T-helper 2 cell treated with Interferon-gamma antibody and Interleukin-4, amounts not matched to agents 100 ng/mL and 5 ng/mL, for 36 hours (primary cell): ENCODE results near the gene EDARADD. TPM values are rescaled to one million over a fixed set of nuclear protein-coding genes. Genes with fewer than 3 reads are reported as not detected.
"Not testable (repeated sequence)": the region's sequence is repeated elsewhere in the genome, so short reads cannot be mapped to it uniquely, and the experiment has no call there.

Source experiments
- intact Hi-C: fragments of 100-400 bp; cut with micrococcal nuclease; formaldehyde crosslinking; loops from one replicate; pipeline ENCODE4 v1.15.1; 2023
- total RNA-seq: library from RNA; stranded (reverse); gene quantifications from 2 replicates; pipeline ENCODE4 v1.2.3, GENCODE V29; 2022

Gene EDARADD
- total RNA-seq, 1 donor from 2014 or later: 9.7 TPM

DNA sequence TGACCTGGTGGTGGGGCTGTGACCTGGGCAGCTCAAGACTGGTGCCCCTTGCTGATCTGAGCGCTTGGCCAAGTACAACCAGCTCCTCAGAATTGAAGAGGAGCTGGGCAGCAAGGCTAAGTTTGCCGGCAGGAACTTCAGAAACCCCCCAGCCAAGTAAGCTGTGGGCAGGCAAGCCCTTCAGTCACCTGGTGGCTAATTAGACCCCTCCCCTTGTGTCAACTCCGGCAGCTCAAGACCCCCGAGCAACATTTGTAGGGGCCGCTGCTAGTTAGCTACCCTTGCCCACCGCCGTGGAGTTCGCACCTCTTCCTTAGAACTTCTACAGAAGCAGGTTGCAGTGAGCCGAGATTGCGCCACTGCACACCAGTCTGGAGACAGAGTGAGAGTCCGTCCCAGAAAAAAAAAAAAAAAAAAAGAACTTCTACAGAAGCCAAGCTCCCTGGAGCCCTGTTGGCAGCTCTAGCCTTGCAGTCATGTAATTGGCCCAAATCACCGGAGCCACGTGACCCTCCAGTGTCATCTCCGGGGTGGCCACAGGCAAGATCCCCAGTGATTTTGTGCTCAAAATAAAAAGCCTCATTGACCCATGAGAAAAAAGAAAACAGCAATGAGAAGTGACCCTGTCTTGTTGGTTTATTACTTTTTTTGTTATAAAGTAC is 90.4 kb downstream of the EDARADD start:
- intact Hi-C loops: no loop called here

GRCh38 chr1:236486356-236487002 is 92.4 kb downstream of the EDARADD start:
- intact Hi-C loops: no loop called here

- intact Hi-C loops: not testable (repeated sequence)
Observed at GRCh38 chr1:236489161-236489560, 95.1 kb downstream of the EDARADD start.

GRCh38 chr1:236489710-236490377 is 95.8 kb downstream of the EDARADD start:
- intact Hi-C loops: loop anchor here (1.0 kb wide), 2 partner anchors 381 to 387 kb away; no protein-coding TSS in a partner anchor

DNA sequence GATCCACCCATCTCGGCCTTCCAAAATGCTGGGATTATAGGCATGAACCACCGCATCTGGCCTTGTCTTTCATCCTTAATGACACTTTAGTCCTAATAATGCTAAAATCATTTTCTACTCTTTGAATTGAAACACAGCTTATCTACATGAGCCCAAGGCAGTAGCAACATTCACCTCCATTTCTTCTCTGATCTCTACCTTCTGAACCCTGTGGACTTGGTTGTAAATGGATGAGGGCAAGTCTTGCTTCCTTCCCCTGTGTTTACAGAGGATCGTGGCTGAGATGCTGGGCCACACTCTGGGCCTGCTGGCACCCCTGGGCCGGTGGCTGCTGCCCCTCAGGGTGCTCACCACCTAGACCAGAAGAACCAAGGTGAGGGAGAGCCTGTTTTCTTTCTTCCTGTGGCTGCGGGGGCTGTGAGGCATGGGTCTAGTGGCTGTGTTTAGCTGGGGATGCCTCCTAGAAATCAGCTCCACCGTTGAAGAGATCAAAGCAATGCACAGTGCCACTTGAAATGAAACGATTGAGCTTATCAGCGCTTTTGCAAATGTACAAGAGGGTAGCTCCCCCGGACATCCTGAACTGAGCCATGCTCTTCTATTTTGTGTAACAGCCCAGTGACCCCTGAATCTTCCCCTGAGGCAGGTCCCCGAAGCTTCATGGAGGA is 97.5 kb downstream of the EDARADD start:
- intact Hi-C loops: no loop called here

- intact Hi-C loops: no loop called here
Observed at GRCh38 chr1:236492378-236492777, 98.3 kb downstream of the EDARADD start.

DNA sequence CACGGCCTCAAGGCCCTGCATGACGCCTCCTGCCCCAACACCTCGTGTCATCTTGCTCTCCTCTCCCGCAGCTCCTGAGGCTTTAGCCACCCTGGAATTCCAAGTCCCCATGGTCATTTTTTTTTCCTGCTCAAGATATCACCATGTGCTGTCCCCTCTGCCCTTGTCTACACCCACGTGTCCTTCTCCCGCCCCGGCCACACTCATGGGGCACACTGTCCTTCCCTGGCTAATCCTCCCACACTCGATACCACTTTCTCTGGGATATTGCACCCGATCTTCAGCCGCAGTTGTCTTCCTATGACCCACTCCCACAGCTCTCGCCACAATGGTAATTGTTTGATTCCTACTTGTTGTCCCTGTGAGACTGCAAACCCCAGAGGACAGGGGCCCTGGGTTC is 100.0 kb downstream of the EDARADD start:
- intact Hi-C loops: no loop called here

GRCh38 chr1:236494586-236495466 is 100.7 kb downstream of the EDARADD start:
- intact Hi-C loops: no loop called here

- intact Hi-C loops: no loop called here
Observed at GRCh38 chr1:236495467-236496112, 101.5 kb downstream of the EDARADD start.

DNA sequence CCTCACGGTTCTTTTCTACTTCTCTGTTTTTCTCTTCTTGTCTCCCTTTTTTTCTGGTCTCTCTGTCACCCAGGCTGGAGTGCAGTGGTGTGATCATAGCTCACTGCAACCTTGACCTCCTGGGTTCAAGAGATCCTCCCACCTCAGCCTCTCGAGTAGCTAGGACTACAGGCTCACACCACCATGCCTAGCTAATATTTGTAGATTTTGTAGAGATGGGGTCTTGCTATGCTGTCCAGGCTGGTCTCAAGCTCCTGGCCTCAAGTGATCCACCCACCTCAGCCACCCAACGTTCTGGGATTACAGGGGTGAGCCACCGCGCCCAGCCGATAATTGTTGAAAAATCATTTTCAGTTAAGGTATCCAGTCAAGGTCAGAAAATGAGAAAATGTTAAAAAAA is 103.8 kb downstream of the EDARADD start:
- intact Hi-C loops: no loop called here

DNA sequence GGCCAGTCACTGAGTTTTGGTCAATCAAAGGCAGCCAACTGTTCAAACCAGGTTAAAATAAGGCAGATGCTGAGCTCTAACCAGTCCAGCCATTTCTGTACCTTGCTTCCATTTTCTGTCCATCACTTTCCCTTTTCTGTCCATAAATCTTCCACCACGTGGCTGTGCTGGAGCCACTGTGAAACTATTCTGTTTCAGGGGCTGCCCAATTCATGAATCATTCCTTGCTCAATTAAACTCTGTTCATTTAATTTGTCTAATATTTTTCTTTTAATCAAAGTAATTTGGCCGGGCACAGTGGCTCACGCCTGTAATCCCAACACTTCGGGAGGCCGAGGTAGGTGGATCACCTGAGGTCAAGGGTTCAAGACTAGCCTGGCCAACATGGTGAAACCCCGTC is 107.0 kb downstream of the EDARADD start:
- intact Hi-C loops: no loop called here

DNA sequence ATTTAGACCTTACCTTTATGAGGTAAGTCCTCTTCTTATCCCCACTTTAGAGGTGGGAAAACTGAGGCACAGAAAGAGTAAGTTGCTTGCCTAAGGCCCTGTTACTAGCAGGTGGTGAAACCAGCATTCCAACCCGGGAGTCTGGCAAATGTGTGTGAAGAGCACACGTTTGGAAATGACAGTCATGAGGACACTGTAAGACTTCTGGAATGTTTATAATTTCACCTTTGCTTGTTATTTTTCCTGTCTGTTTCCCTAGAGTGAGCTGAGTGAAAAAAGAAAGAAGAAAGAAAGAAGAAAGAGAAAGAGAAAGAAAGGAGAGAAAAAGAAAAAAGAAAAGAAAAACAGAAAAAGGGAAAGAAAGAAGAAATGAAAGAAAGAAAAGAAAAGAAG is 108.5 kb downstream of the EDARADD start:
- intact Hi-C loops: no loop called here

DNA sequence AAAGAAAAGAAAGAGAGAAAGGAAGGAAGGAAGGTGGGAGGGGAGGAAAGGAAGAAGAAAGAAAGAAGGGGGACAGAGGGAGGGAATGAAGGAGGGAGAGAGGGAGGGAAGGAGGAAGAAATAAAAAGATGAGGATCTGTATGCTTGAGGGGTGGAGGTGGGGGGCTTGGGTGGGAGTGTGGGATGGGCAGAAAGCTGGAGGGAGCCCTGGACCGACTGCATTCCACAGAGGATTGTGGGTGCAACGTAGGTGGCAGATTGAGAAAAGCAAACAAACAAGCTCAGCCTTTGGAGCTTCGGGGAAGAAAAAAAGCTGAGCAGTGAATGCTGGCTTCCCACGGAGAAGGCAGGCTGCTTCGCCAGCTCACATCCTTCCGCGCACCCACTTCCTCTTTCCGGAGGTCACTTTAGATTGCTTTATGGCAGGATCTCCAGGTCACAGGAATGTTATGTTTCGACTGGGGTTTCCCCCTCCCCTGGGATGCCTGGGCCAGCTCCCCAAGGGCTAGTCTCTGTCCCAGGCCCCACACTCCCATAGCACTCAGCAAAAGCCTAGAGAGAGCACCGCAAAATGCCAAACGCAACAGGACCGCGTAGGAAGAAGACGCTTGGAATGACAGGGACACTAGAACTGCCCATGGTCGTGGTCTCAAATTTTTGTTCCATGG is 109.0 kb downstream of the EDARADD start:
- intact Hi-C loops: no loop called here

GRCh38 chr1:236504338-236504737 is 110.3 kb downstream of the EDARADD start:
- intact Hi-C loops: not testable (repeated sequence)

GRCh38 chr1:236507022-236507700 is 113.1 kb downstream of the EDARADD start:
- intact Hi-C loops: no loop called here

GRCh38 chr1:236508593-236509027 is 114.5 kb downstream of the EDARADD start:
- intact Hi-C loops: no loop called here

GRCh38 chr1:236509203-236509602 is 115.1 kb downstream of the EDARADD start:
- intact Hi-C loops: no loop called here

GRCh38 chr1:236509647-236510401 is 115.7 kb downstream of the EDARADD start:
- intact Hi-C loops: no loop called here
